Epithelial cell of proximal tubule (primary cell): Measurements from ENCODE around the gene CDC25A. TPM values are rescaled to one million over a fixed set of nuclear protein-coding genes. Genes with fewer than 3 reads are reported as not detected.

Source experiments
- DNase-seq: peaks from one replicate; pipeline ENCODE4 v3.0.0-alpha.2; 2011; ENCODE audit warnings: low read depth
- H3K4me3 ChIP-seq: 2 replicates; pipeline ENCODE4 v1.5.1; 2011; ENCODE audit warnings: low read depth, mild to moderate bottlenecking, low read length
- CTCF ChIP-seq: conservative IDR thresholded peaks from 2 replicates; pipeline ENCODE4 v1.5.1; 2012; ENCODE audit warnings: low read depth, mild to moderate bottlenecking, low read length
- total RNA-seq: library from RNA; depleted of rRNA; stranded (reverse); fragments of >200 nt; gene quantifications from 2 replicates; pipeline ENCODE4 v1.2.3, GENCODE V29; 2015

CDC25A gene
- total RNA-seq, 1 donor from 2014 or later = 30.8 TPM

- no peak within 1 kb of the TSS for H3K4me3 ChIP-seq
- no peak for DNase-seq
- no peak for TF ChIP-seq CTCF
These were observed 34.6 kb upstream of the CDC25A start, which contains the start of gene CAMP for GRCh38 chr3:48222616-48223513. Gene CAMP, plus strand, starts transcription at chr3:48223495. Its CDS starts 17 bp downstream, at chr3:48223512.

GRCh38 chr3:48220746-48221145, 32.5 kb upstream of the CDC25A start:
- TF ChIP-seq CTCF = no peak
- no peak for DNase-seq

GRCh38 chr3:48219543-48219942, 31.3 kb upstream of the CDC25A start:
- DNase-seq = no peak
- TF ChIP-seq CTCF = no peak
- H3K4me3 ChIP-seq = no peak overlapping the region

More at GRCh38 chr3:48220746-48221145, 32.5 kb upstream of the CDC25A start:
- no peak overlapping the region for H3K4me3 ChIP-seq

GRCh38 chr3:48218537-48218936, 30.3 kb upstream of the CDC25A start:
- no peak for DNase-seq
- no peak for TF ChIP-seq CTCF
- H3K4me3 ChIP-seq = no peak overlapping the region

GRCh38 chr3:48217449-48217848, 29.2 kb upstream of the CDC25A start:
- no peak for TF ChIP-seq CTCF
- H3K4me3 ChIP-seq = no peak overlapping the region
- DNase-seq = no peak

- DNase-seq = no peak
- TF ChIP-seq CTCF = no peak
- H3K4me3 ChIP-seq = no peak overlapping the region
These were observed 27.7 kb upstream of the CDC25A start for GRCh38 chr3:48215876-48216275.

- no peak for TF ChIP-seq CTCF
- no peak overlapping the region for H3K4me3 ChIP-seq
- DNase-seq = no peak
These were observed 27.2 kb upstream of the CDC25A start for GRCh38 chr3:48215466-48215865.
